Hypothalamus (tissue), 51 donors: ENCODE data around the gene SIK3.
A peak's percentile ranks its signal among the peaks of the same experiment; 100 is the strongest.

ENCODE experiments used
- DNase-seq, 51 donors: peaks; one replicate each; lab custom pipeline; 2025; lab: John Stamatoyannopoulos, UW

Gene SIK3

DNA sequence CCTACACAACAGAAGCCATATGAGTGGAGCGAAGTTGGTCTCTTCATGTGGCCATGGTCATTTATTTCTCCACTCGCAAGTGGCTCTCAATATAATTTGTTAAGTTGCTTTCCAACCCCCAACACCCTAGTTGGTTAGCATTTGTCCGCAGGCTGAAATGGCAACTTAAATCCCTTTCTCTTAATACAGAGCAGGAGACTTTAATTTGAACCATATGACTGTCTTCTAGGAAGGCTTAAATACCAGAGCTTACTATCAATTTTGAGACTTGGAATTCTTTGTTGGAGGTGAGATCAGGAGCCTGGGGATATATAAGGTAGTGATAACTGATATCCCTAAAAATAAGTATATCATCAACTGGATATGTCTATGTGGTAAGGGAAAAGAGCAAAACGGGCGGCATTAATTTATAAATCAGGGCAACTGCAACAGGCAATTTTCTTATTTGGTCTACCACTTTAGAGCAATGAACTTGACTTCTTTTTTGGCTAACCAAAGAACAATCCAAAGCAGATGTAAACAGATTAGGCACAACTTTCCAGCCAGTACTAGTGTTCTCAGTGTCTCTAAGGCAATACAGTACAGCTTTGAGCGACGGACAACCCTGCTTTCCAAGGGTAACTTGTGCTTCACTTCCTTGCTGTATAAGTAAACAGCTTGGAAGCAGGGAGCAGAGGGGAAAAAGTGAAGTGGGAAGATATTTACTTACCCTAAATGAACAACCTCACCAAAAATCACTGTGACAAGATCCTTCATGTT, 186.1 kb downstream of the SIK3 start:
- DNase-seq: no peak

DNA sequence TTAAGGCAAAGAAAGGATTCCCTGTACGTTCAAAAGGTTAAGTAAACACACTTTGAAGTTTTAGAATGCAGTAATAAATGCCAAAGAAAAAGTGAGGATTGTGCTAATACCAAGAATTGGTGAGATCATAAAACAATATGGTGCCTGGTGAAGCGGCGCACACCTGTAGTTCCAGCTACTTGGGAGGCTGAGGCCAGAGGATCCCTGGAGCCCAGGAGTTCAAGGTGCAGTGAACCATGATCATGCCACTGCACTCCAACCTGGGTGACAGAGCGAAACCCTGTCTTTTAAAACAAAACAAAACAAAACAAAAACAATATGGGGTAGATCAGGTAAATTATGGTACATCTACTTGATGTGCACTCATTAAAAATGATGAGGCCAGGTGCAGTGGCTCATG, 187.4 kb downstream of the SIK3 start:
- no peak for DNase-seq

DNA sequence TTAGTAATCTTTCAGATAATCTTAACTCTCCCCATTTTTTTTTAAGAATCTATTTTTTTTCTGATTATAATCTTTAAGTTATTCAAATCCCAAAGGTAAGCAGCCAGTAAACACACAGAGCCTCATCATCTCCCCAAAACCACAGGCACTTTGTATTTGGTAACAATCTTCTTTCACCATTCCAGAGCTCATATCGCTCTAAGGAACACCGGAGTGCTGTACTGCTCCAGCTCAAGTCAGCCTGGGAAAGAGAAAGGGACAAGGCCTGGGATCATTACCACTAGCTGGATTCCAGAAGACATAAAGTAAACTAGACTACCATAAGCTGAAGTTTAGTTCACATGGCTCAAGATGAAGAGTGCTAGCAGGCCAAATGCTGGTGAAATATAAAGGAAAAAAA, 187.8 kb downstream of the SIK3 start:
- no peak for DNase-seq

DNA sequence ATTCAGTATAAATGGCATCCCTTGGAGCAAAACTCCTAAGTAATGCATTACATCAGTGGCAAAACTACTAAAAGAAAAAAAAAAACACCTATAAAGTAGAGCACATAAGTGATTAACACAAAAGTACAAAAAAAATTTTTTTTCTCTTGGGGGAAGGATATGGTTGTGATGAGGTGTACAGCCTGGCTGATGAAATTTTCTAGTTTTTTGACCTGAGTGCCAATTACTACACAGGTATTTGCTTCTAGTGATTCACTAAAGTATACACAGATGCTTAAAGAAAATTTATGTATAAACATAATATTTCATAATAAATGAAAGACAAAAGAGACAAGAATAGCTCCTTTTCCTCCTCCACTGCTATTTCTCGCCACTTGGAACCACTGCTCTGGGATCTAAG, 189.0 kb downstream of the SIK3 start:
- no peak for DNase-seq

DNA sequence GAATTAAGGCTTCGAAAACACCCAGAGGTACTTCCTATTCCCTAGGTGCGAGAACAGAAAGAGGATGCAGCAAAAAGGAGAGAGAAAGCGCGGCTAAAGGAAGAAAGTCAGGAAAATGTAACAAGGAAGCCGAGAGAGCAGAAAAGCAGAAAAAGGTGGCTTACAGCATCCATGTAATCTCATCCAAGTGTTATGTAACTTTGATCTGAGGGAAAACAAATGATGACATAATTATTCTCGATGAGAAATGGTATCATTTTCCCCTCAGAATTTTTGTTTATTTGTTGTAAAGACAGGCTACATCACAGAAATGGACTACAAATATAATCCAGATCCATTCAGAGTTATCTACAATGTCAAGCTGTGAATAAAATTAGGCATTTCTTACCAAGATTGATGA, 191.7 kb downstream of the SIK3 start:
- DNase-seq: no peak

DNA sequence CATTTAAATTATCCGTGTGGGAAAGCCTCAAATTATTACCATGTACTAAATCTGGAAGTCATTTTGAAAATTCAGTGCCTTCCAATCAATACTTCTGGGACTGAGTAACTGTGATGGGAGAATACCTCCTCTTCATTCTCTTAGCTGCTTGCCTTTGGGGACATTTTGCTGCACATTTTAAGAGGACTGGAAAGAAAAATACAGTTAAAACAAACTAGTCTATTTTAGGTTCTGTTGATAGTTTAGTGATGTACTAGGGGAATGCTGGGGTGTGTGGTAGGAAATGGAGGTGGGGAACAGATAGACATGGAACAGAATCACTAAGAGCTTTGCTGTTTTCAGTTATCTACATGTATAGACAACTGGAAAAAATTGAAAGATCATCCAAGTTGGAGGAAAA, 195.1 kb downstream of the SIK3 start:
- DNase-seq: no peak

DNA sequence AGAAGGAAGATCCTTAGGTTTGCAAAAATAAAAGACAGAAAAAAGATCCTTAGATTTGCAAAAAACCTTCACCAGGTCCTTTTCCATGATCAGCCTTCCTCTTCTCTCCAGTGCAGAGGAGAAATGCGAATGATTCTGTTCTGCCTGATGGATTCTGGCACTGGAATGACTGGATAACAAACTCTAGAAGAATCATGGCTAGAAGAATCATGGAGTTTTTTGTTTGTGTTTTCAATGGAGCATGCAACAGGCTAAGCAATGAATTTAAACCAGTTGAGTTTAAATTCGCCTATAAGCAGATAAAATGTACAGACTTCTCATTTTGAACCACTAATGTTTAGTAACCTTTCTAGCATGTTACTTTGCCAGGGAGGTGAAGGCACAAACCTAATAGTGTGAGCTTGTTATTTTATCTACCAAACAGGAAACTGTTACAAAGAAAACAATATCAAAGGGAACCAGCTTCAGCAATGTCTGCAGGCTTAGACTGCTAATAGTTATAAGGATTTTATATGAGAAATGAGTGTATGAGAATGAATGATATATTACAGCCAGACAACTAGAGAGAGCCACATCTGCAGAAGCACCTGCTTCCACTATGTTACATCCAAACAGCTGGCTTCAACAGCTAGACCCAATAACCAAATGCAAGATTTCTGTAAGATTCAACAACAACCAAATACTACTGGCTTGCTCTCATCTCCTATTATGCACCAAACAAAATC, 196.1 kb downstream of the SIK3 start:
- DNase-seq: no peak

DNA sequence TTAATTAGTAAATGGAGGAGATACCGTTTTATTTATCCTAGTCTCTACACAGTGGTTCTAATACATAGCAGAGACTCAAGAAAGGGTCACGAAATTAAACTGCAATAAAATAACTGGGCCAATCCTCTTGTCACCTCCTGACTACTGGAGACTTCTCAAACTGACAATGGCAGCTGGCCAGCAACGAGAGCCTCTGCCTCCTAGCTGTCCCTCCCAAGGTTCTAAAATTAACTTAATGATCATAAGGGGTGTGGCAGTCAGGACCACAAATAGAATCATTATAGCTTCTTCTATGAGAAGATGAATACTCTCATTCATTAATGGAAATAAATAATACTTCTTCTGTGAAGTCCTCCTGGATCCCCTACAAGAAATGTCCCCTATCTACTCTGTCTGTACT, 197.0 kb downstream of the SIK3 start:
- peak in 2 of 51 donors; percentile 2 to 25 for DNase-seq

DNA sequence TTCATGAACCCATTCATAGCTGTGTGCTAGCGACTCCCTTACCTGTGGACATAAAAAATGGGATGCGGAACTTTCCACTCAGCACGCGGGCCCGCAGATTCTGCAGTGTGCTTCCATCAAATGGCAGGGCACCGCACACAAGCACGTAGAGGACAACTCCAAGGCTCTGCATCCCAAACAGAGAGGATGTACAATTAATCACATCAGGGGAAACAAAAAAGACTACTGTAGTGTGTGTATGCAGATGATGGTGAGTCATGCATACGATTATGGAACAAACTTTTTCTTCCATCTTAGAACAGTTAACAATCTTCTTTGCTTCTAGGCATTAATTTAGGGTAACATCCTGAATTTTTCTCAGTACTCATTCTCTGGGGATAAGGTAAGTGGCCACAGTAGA, 202.0 kb downstream of the SIK3 start:
- no peak for DNase-seq

DNA sequence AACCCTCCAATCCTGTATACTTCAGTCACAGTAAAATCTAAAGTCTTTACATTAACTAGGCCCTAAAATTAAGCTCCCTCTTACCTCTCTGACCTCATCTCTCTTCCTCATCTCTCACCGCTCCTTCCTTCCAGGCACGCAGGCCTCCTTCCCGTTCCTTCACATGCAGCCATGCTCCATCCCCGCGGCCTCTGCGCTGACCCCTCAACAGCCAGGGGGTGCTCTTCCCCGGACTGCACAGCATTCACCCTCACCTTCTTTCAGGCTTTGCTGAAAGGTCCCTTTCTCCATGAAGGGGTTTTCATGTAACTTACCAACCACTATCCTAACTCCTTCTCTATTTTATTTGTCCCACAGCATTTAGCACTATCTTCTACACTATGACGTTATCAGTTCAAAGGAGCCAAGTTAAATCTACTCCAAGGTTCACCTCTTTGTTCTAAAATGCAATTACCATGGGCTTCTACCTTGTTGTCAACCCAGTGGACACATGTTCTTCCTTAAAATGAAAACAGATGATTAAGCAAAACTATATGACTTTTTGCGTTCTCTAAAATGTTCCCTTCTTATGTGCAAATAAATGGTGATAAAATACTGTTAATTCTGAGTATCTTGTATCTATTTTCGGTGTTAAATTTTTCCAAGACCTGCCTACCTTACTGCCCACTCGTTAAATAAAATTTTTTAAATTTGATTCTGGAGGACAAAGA, 203.0 kb downstream of the SIK3 start:
- DNase-seq: peak in 9 of 51 donors; percentile 4 to 39 (median 15)

DNA sequence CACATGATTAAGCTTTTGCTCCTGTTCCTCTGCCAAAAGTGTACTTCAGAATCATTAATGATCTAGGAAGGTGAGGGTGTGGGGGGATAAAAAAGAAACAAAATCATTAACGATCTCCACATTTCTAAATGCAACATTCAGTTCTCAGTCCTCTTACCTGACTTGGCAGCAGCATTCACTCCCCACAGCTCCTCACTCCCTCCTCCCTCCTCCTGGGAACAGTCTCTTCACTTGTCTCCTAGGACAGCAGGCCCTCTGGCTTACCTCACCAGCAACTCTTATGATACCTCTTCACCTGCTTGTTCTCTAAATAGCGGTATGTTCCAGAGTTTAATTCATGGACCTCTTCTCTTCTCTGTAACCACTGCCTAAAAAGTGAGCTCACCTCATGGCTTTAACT, 204.3 kb downstream of the SIK3 start:
- DNase-seq: peak in 1 of 51 donors; percentile 32

DNA sequence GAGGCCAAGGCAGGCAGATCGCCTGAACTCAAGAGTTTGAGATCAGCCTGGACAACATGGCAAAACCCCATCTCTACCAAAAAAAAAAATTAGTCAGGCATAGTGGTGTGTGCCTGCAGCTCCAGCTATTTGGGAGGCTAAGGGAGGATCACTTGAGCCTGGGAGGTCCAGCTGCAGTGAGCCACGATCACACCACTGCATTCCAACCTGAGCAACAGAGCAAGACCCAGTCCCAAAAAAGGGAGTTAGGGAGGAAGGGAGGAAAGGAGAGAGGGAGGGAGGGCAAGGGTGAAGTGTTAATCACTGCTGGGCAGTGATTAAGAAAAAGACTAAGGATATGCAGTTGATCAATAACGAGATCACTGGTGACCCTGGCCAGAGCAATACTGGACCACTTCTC, 204.8 kb downstream of the SIK3 start:
- no peak for DNase-seq

DNA sequence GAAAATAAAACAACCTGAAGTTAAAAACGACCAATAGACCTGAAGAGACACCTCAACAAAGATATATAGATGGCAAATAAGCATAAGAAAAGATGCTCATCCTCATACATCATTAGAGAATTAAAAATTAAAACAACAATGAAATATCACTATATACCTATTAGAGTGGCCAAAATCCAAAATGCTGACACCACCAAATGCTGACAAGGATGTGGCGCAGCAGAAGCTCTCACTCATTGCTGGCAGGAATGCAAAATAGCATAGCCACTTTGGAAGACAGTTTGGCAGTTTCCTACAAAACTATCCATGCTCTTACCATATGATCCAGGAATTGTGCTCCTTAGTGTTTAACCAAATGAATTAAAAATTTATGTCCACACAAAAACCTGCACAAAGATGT, 205.9 kb downstream of the SIK3 start:
- DNase-seq: no peak

DNA sequence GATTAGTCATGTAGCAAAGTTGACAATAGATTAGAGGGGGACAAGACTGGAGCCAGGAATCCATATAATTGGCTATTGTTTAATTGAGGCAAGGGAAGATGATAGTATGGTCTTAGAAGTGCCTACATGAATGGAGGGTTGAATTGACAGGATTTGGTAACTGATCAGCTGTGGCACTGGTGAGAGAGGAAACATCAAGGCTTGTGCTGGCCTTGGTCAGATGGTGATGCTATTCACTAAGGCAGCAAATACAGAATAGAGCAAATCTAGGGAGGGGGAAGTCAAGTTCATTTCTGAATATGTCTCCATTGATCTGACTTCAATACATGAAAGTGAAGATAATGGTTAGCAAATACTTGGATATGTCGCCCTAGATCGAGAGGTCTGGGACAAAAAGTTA, 206.5 kb downstream of the SIK3 start:
- DNase-seq: peak in 1 of 51 donors; percentile 46

DNA sequence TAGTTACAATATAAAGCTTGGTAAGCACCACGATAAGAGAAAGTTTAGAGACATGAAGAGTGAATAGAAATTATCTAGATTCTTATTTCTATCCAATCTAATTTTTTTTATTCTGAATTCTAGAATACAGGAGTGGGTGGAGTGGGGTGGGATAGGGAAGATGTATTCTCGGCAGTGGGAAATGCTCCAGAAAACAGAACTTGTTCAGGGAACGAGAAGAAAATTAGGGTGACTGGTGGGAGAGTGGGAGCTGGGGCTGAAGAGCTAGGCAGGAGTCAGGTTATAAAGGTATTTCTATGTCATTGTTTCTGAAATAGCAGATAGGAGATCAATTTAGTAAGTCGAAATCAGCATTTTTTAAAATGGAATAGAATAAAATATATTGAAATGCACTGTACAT, 207.6 kb downstream of the SIK3 start:
- DNase-seq: no peak

DNA sequence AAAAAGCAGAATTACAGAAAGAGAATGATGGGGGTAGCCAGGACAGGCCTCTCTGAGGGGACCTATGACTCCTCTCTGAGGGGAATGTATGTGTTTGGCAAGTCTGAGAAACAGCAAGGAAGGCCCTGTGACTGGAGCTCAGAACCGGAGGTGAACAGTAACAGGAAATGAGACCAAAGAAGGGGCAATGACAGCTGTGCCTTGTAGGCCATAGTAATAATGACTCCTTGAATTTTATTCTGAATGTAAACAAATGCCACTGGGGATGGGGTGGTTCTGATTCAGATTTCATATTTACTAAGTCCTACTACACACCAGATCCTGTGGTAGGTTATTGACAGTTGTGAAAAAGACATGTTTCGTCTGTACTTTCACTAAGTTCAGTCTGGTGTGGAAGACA, 208.0 kb downstream of the SIK3 start:
- DNase-seq: no peak

DNA sequence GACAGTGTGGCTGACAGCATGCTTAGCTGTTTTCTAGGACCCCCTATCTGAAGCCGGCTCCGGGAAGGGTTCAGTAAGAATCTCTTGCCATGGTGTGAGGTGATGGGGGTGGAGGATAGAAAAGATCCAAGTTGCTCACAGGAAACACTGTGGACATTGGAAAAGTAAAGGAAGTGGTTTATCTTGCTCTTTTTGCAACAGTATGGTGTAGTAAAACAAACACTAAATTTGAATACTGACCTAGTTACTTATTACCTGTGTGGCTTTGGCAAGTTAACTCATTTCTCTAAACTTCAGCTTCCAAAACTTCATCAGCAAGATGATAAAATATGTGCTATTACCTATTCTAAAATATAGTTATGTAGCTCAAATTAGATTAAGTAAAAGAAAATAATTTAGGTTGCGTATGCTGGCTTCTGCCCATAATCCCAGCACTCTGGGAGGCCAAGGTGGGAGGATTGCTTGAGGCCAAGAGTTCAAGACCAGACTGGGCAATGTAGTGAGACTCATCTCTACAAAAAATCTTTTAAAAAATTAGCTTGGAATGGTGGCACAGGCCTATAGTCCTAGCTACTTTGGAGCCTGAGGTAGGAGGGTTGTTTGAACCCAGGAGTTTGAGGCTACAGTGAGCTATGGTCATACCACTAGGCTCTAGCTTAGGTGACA, 209.2 kb downstream of the SIK3 start:
- no peak for DNase-seq

DNA sequence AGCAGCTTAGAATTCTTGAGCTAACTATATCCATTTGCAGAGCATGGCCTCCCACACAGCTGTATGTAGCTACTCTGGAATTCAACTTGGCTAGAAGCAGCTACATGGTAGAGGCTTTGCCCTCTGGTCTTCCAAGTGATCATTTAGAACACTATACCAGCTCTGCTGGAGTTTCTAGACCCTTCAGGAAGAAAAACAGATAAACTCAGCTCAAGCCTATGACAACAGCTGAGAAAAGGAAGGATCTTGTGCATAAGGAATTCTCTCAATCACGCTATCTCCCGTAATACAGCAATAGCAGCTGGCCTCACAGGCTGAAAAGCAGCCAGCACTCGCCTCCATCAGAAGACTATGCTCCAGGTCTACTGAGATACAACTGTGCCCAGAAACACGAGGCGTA, 210.2 kb downstream of the SIK3 start:
- DNase-seq: peak in 1 of 51 donors; percentile 20

DNA sequence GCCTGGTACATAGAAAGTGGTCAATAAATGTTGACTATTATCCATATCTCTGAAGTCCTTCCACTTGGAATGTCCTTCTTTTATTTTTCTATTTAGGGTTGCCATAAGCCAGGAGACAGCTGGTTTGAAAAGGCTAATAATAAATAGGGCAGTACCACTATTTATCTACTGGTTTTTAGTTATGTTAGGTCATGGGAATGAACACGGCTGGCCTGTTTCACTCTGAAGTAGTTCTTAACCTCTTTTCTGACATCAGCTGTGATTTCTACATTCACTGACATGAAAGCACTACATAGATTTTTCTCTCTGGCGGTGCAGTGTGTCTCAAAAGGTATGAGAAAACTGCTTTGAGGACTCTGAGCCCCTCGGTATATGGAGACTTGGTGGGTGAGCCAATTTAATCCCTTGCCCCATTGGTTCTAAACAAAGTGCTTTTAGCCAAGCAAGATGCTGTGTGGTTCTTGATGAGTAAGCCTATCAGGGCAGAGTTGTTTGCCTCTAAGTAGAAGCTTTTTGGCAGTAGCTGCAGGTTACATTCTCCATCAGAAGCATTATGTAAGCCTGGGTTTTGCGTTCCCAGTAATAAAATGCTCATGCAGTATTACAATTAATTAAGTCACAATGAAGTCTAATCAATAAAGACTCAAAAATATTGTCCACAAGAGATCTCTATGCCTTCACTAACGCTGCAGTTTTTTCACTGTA, 212.1 kb downstream of the SIK3 start:
- DNase-seq: peak in 4 of 51 donors; percentile 6 to 66 (median 26)

DNA sequence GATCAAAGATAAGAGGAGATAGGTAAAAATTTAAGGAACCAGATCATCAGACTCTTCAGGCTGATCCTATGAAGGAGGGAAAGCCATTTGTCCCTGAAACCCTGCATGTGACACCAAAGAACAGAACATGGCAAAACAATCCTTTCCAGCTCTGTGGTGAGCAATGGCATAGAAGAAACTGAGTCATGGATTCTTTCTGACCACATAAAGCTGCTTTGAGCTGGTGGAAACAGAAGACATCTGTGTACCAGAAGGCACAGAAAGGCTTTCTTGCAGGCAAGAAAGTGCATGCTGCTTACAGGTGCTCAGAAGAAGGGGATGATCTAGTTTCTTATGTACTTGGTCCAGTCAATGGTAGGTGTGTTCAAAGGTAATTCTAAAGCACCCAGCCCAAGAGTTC, 215.8 kb downstream of the SIK3 start:
- DNase-seq: no peak
